AG20443 (cell line): Measurements from ENCODE around the gene PGM1.
A peak's percentile ranks its signal among the peaks of the same experiment; 100 is the strongest.

ENCODE experiments used
- DNase-seq: peaks from one replicate; pipeline ENCODE4 v3.0.0; 2012; ENCODE audit warnings: low spot score, mixed read lengths

Gene PGM1

DNA sequence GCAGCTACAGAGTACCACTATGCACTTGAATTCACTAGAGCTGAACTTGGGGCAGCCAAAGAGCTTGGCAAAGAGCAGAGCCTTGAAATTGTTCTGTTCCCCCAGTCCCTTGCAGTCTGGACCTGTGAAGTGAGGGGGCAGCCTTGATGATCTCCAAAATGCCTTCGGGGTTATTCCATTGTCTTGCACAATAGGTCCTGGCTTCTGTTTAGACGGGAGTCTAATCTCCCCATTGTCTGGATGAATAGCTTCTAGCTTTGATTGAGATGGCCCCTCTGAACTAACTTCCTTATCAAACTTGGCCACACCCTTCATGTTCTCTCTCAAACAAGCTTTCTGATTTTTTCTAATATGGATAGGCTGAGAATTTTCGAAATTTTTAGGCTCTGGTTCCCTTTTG is 72.6 kb downstream of the PGM1 start:
- no peak for DNase-seq

DNA sequence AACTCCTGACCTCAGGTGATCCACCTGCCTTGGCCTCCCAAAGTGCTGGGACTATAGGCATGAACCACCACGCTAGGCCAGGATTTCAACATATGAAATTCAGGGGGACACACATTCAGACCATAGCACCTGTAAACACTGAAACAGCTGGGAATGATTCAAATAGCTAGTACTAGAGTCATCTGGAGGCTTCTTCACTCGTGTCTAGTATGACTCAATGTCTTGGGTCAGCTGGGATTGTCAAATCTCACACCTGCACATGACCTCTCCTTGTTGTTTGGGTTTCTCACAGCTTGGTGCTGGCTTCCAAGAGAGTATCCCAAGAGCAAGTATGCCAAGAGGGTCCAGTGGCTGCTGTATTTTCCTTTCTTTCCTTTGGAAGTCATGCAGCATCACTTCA is 75.1 kb downstream of the PGM1 start:
- no peak for DNase-seq

DNA sequence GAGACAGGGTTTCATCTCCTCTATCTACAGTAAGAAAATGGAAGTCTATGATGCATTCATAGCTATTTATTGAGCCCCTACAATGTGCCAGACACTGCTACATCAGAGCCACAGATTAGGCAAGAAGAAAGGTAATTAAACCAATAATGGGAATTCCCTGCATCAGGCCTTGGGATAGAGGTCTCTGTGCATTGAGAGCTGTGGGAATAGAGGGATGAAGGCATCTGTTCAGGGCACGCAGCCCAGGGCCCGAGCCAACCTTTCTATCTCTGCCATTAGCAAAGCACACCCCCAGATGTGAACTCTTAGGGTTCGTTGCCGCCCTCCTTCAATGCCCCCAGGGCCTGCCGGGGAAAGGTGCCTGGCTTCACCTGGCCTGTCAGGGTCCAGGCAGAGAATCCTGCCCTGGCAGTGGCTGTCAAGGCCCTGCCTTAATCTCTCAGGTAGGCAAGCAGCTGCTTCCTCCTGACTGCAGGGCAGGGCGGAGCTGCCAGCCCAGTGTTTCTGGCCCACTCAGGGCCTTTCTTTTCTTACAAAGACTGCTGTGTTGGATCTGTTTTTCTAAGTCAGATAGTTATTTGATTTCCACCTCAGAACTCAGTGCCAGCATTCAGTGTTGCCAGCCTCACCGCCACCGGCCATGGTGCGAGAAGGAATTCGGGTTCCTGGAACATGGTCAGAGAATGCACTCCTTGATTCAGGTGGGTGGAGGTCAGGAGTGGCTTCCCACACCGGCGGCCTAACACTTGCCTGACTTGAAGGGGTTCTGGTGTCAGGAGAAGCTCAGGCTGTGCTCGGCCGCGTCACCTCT is 76.1 kb downstream of the PGM1 start:
- DNase-seq = no peak

DNA sequence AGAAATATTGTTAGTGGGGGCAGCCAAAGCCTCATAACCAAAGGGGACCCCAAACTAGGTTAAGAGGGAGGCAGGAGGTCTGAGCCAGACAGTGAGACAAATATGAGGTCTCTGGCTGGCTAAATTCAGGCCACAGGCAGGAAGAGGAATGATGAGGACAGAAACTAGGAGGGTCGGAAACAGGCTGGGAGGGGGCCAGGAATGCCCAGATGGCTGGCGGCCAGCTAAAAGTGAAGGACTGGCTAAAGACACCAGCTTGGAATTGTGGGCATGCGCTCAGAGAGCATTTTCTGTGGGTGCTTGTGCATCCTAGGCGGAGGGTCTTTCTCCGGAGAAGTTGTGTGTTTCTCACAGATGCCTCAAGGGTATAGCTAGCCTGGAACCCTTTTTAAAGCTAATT is 77.0 kb downstream of the PGM1 start:
- no peak for DNase-seq

DNA sequence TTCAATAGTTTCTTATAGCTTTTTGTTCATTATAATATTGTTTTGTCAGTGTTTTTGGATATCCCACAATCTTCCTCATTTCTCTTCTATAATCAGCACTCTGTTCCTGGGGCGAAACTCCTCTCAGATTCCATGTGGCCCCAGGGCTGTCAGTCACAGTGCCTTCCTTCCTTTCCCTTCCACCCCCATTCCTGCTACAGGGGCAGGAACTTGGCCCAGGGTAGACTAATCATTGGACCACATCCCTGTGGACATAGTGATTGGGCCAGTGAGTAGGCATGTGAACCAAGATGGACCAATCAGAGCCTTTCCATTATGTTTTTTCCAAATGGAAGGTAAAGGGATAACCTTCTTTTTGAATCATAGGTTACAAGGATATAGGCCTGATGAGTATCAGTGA is 78.3 kb downstream of the PGM1 start:
- no peak for DNase-seq

DNA sequence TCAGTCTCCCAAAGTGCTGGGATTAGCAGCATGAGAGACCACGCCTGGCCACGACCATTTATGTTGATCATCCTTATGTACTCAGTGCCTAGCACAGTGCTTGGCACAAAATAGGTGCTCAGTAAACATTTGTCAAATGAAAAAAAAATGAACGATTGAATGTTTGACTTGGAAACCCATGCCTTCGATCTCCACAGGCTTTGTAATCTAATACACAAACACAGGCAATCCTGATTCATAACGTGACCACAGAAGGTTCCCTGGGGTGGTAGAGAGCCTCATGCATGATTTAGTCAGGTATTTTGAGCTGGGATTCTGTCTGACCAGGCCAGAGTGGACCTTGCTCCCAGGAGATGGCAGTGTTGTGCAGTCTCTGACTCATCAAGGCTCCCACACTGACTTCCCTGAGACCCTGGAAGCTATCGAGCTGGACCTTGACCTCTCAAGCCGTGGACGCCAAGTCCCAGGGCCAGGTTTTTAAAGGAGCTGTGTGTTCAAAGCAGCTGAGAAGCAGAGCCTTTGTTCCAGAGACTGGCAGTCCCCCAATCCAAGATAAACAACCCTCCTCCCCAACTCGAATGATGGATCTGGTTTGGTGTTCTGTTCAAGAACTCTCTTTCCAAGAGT is 81.1 kb downstream of the PGM1 start:
- peak; percentile 92 for DNase-seq

DNA sequence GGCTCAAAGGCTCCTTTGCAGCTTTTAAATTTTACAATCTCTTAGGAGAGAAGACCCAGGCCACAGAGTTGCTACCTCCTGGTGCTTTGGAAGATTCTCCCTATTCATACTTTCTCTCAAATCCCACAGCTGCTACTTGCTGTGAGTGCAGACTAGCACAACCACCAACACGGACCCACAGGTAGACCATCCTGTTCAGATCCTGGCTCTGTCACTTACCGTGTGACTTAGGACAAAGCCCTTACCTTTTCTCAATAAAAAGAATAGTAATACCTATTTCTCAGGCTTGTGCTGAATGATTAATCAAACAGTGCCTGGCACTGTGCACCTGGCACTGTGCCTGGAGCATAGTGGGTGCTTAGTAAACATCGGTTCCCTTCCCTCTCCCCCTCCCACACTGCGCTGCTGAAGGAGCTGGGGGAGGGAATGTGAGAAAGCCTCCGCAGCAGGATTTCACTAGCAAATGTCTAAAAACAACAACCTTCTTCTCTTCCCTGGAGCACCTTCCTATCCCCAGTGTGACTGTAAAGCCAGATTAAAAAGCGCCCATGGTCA is 81.7 kb downstream of the PGM1 start:
- no peak for DNase-seq

DNA sequence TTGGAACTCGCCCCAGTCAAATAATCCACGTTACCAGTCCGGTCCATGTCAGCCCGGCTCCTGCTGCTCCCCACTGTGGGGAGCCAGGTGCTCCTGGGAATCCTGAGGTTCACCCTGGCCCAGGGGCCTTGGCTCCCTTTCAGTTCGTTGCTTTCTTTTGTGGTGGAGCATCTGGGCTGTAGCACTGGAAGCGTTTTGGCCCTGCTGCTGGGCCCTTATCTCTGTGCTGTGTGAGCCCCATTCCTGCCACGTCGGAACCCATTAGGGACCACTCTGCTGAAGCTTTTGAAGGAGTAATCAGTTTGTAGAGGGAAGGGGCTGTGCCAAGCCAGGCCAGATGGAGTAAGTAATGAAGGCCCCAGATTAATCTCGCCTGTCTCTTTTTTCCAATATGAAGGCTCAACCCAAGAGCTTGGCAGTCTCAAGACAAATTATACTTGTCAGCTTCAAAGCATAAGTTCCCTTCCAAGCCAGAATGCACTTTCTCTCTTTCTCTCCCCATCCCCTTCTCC is 82.3 kb downstream of the PGM1 start:
- DNase-seq = no peak

DNA sequence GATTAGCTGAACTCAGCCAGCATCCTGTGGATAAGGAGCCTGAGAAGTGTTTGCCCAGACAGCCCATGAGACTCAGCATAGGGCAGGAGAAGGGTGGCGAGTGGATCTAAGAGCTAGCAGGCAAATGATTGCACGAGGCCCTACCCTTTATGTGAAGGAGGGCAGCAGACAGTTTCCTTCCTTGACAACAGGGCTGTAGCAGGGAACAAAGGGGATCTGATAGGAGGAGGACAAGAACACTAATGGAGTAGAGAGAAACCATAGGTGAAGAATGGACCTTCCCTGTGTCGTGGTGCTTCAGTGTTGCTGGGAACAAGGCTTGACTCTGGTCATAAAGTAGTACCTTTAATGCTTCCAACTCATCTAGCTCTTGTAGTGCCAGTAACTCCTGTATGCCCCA is 84.3 kb downstream of the PGM1 start:
- no peak for DNase-seq

DNA sequence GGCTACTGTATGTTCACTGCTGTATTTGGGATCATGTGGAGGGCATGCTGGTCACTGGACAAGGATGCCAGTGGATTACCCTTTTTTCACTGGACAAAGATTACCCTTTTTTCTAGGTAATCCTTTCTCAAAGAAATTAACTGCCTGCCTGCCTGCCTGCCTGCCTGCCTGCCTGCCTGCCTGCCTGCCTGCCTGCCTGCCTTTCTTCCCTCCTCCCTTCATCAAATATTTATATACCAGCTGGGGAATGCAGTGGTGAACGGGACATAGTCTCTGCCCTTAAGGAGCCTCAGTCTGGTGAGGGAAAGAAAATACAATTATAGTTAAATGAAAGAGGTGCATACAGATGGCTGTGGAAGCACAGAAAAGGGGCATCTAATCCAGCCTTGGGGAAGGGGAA is 85.0 kb downstream of the PGM1 start:
- DNase-seq = no peak

DNA sequence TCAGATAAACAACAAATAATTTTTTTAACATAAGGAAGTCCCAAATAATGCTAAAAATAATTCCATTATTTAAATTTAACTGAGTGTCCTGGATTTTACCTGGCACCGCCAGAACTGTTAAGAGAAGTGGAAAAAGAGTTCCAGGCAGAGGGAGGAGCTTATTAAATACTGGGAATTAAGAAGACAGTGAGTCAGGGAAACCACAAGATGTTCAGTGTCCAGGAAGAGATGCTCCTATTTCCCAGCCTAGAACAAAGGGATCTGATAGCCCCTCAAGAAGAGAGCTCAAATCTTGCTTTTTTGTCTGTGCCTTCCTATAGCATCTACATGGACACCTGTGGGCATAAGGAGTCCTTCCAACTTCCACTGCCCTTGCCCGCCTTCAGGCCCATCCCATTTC is 85.9 kb downstream of the PGM1 start:
- peak; percentile 51 for DNase-seq

DNA sequence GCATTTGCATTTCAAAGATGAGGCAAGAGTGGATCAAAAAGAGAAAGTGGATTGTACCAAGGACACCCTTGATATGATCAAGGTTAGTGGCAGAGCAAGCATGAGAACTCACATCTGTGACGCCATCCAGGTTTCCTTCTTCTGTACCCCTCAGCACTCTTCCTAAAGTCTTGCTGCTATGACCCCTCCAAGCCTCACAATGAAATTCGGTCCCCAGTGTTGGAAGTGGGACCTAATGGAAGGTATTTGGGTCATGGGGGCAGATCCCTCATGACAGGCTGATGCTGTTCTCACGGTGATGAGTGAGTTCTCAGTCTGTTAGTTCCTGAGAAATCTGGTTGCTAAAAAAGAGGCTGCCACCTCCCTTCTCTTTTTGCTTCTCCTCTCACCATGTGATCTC is 86.4 kb downstream of the PGM1 start:
- DNase-seq = no peak

DNA sequence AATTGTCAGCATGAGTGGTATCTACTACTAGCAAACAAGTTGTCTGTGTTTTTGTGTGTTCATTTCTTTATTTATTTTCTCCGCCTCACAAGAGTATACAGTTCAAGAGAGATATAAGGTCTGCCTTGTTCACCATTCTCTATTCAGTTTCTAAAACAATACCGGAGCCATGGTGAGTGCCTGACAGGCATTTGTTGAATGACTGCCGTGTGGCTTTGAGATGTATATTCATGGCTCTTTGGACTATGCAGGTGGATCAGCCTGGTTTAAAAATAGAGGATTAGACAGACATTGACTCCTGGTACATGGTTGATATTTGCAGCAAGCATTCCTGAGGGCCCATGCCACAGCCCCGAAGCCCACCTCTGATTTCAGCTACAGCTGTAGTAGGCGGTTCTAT is 89.7 kb downstream of the PGM1 start:
- no peak for DNase-seq

DNA sequence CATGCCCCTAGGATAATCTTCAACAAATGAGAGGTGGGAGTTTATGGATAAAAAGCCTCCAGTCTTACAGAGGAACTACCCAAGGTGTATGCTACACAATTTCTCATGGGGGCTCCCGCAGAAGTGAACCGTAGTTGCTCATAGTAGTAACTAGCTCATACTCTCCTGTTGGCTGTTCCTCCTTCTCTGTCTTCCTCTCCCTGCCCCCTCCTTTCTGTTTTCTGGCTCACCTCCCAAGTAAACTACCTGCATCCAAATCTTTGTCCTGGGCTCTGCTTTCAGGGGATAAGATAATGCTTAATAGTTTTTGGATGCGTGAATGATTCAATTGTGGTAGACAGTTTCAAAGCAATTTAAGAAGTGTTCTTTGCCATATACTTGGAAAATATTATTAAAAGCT is 90.5 kb downstream of the PGM1 start:
- DNase-seq = no peak

DNA sequence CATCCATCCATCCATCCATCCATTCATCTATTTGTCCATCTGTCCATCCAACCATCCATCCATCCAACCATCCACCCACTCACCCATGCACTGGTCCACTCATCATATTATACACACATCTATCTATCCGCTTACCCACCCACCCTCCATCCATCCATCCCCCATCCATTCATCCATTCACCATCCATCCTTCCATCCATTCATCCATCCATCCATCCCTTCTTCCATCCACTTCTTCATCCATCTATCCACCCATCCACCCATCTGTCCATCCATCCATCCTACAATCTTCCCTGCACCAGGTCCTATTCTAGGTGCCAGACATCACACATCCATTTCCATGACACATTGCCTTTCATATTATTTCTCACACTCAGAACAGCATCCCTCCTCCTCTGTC is 93.5 kb downstream of the PGM1 start:
- DNase-seq = no peak

DNA sequence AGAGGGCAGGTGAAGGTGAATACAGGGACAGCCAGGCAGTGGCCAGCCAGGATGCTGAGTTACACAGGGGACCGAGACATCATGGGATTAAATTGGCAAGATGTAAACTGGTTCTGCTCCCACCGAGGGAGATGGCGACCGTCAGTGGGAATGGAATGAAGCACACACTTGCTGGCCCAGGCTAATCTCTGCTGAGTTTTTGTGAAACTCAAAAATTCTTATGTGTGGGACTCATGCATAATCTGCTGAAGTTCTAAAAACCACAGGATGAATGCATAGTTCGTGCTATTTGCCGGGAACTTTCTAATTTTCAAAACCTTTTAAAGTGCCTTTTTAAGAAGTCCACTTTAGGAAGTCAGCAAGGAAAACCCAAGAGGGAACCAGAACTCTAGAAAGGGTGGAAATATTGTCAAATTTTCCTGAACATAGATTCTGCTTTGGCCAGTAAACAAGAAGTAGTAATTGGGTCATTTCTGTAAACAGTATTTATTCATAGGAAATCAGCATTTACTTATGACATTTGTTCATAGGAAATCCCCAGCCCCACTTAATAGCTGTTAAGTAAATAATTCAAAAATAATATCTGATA is 95.2 kb downstream of the PGM1 start:
- DNase-seq = peak; percentile 85

DNA sequence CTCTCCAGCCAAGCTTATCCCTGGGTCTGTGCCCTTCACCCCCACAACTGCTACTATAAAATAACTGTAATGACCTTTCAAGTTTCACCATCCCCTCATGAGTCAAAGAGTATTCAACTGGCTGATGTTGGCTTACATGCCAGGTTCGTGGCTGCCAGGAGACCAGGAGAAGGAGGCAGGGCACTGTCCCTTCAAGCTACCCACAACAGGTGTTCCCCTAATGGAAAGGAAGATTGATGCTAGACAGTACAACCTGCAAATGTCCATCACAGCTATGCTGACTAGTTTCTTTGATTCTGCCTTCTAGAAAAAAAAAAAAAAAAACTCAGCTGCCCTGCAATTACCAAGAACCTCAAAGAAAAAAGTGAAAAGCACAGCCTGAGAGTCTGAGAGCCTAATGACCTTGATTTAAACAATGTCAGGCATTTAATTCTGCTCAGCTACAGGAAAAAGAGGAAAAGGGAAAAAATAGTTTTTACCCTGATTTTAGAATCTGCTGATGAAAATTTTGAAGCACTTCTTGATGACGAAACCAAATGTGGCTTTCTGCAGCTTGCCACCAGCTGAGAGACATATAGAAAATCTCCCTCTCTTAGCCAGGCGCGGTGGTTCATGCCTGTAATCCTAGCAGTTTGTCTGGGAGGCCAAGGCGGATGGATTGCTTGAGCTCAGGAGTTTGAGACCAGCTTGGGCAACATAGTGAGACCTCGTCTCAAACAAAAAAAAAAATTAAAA is 97.9 kb downstream of the PGM1 start:
- DNase-seq = no peak

DNA sequence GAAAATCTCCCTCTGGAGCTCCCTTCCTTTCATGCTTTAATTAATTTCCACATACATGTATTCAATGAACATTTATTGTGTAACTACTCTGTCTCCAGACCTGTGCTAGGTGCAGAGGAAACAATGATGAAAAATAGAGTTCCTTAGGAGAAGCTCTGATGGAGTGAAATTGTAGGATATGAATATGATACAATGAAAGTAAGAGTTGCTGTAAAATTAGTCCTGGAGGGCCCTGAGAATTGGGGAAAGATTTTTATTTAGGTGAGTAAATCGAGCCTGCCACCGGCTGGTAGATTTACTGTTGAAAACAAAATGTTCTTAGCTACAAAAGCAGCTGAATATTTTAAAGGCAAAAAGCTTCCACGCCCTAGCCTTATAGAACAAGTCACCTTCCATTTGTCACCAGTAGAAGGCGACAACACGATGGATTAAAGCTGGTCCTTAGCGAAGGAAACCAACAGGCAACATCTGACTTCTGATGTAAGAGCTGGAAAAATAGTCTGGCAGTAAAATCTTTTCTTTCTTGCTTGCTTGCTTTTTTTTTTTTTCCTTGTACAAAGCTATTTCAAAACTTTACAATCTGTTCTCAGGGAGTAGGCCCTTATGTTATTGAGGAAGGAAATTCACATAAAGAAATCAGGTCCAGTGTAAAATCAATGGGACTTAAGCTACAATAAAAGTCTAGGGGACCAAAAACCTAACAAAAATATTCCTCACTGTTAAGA is 98.7 kb downstream of the PGM1 start:
- peak; percentile 84 for DNase-seq

DNA sequence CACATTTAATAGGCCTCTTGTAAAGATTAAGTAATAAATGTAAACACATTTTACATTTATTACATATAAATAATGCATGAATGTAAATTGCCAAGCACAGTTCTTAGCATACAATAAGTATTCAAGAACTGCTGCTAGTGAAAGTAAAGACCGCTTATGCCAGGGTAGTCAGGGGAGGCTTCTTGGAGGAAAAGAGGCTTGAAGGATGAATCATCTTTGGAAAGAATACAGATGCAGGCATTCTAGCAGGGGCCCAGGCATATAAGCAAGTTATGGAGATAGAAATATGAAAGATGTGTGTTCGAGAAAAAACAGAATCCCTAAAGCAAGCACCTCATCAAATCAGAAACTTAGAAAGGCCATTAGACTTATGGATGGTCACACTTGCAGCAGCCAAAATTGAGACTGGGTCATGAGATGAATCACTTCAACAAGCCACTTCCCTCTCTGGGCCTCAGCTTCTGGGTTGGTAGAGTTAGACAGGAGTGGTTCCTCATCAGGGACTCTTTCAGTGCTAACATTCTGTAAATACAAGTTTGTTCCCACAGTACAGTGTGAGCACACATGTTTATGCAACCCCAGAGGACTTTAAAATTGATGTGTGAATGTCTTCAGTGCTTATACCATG is 100.8 kb downstream of the PGM1 start:
- peak; percentile 31 for DNase-seq

DNA sequence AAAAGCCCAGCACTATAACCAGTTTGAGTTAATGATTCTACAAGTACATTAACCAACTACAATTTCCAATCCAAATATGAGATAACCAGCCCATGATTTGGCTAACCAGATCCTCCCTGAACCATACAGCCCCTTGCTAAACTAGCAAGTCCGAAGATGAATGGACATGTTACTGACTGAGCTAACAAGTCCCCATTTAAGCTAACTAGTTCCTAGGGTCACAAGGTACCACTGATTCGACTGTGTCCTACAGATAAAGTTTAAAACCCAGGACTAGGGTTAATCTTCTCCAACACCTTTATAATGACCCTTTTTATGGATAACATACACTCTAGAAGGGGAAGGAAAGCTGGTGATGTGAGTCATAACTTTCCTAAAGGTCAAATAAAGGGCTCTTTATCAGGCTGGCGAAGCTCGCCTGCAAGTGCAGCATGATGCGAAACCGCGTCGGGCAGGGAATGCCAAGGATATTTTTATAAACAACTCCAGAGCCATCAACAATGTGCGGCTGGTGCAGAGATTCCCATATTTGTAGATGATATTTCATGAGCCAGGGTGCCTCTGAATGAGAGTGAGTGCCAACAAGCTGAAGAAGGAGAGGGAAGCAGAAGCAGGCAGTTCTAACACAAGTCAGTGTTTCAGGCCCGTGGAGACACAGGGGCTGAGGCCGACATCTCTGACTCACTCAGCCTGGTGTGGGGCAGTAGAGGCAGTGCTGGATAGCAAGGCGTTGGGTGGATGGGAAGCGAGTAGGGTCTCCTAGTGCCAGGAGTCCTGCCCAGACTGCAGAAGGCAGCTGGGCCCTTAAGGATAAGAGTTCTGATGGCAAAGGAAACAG is 105.0 kb downstream of the PGM1 start:
- DNase-seq = peak; percentile 67
